ENCODE data around the gene ATP2C2. TPM values are rescaled to one million over a fixed set of nuclear protein-coding genes. Genes with fewer than 3 reads are reported as not detected.

ATP2C2 gene
- total RNA-seq, 1 experiment from 2014 or later, result 0.67 TPM

- DNase-seq (ENCODE audit: low read depth, low spot score) (no peak), ATAC-seq (no peak)
- H3K27me3 ChIP-seq (ENCODE audit: control insufficient read depth, insufficient read depth, low read length), result no peaks in the 10 kb centered on the region
- BruUV-seq (replicated peaks), result no TSS peak
- no peaks in the 10 kb centered on the region for H3K36me3 ChIP-seq (ENCODE audit: control insufficient read depth, insufficient read depth, low read length)
- no peak overlapping the region for H3K27ac ChIP-seq (ENCODE audit: low read length)
- H3K9me3 ChIP-seq (ENCODE audit: control insufficient read depth, insufficient read depth, low read depth, low read length), result no peaks in the 10 kb centered on the region
- in situ Hi-C loops (cut with HindIII; ENCODE audit: low pct_unique_long_range_greater_than_20kb, low sequenced_read_pairs) (no loop called here), intact Hi-C loops (cut with micrococcal nuclease; ENCODE audit: unreplicated experiment) (loop anchor here (10.0 kb wide), 1 partner anchor 295 kb away; the partner anchor contains the start of gene TAF1C)
- ChIA-PET POLR2A (no interaction called here), CTCF (no interaction called here)
- TF ChIP-seq POLR2AphosphoS5 (IDR thresholded peaks at IDR 0.05; ENCODE audit: low read depth, low read length), result no peak
- TF ChIP-seq SIN3A (IDR thresholded peaks at IDR 0.05; ENCODE audit: borderline replicate concordance, insufficient read depth, low read depth, low read length), result no peak
- TF ChIP-seq REST (IDR thresholded peaks at IDR 0.05; ENCODE audit: insufficient read depth in 1 of 2, low read depth in 2 of 2, low read length in 1 of 2), result no peak
- TF ChIP-seq TCF7L2 (IDR thresholded peaks at IDR 0.05; ENCODE audit: low read depth, low read length), result no peak
- no peak for TF ChIP-seq CTCF (IDR thresholded peaks at IDR 0.05)
- no peak overlapping the region for H3K4me3 ChIP-seq (ENCODE audit: low read depth in 2 of 2, low read length in 2 of 2)
- no peaks in the 10 kb centered on the region for H3K4me1 ChIP-seq (ENCODE audit: control insufficient read depth, insufficient read depth, low read length)
Observed at GRCh38 chr16:84479716-84480450, 111.5 kb downstream of the ATP2C2 start.

GRCh38 chr16:84481051-84481735 is 112.9 kb downstream of the ATP2C2 start:
- no TSS peak for BruUV-seq (replicated peaks)
- CTCF ChIA-PET, result no interaction called here
- Histone ChIP-seq H3K36me3 (ENCODE audit: control insufficient read depth, insufficient read depth, low read length) (no peaks in the 10 kb centered on the region), H3K27ac (ENCODE audit: low read length) (no peak overlapping the region), H3K27me3 (ENCODE audit: control insufficient read depth, insufficient read depth, low read length) (no peaks in the 10 kb centered on the region), H3K9me3 (ENCODE audit: control insufficient read depth, insufficient read depth, low read depth, low read length) (no peaks in the 10 kb centered on the region), H3K4me1 (ENCODE audit: control insufficient read depth, insufficient read depth, low read length) (no peaks in the 10 kb centered on the region), H3K4me3 (ENCODE audit: low read depth in 2 of 2, low read length in 2 of 2) (no peak overlapping the region)
- ATAC-seq (no peak), DNase-seq (ENCODE audit: low read depth, low spot score) (no peak)
- in situ Hi-C loops (cut with HindIII; ENCODE audit: low pct_unique_long_range_greater_than_20kb, low sequenced_read_pairs) (no loop called here), intact Hi-C loops (cut with micrococcal nuclease; ENCODE audit: unreplicated experiment) (loop anchor here (10.0 kb wide), 1 partner anchor 296 kb away; the partner anchor contains the start of gene TAF1C)
- TF ChIP-seq POLR2AphosphoS5 (IDR thresholded peaks at IDR 0.05; ENCODE audit: low read depth, low read length) (no peak), REST (IDR thresholded peaks at IDR 0.05; ENCODE audit: insufficient read depth in 1 of 2, low read depth in 2 of 2, low read length in 1 of 2) (no peak), TCF7L2 (IDR thresholded peaks at IDR 0.05; ENCODE audit: low read depth, low read length) (no peak), CTCF (IDR thresholded peaks at IDR 0.05) (no peak), SIN3A (IDR thresholded peaks at IDR 0.05; ENCODE audit: borderline replicate concordance, insufficient read depth, low read depth, low read length) (no peak)
- POLR2A ChIA-PET, result interaction anchor here (0.6 kb wide), 1 partner anchor 343 kb away, joined by 3 read pairs; no protein-coding TSS in a partner anchor

Data from Panc1 (cell line).